HG03571 (cell line): Measurements from ENCODE around the gene MDP1.
"Not testable (repeated sequence)": the region's sequence is repeated elsewhere in the genome, so short reads cannot be mapped to it uniquely, and the experiment has no call there.

Source experiments
- ATAC-seq: cut with Tn5 transposase; IDR thresholded peaks from one replicate; pipeline ENCODE4 v1.9.1; 2021; ENCODE audit not compliant: unreplicated experiment

The MDP1 gene

DNA sequence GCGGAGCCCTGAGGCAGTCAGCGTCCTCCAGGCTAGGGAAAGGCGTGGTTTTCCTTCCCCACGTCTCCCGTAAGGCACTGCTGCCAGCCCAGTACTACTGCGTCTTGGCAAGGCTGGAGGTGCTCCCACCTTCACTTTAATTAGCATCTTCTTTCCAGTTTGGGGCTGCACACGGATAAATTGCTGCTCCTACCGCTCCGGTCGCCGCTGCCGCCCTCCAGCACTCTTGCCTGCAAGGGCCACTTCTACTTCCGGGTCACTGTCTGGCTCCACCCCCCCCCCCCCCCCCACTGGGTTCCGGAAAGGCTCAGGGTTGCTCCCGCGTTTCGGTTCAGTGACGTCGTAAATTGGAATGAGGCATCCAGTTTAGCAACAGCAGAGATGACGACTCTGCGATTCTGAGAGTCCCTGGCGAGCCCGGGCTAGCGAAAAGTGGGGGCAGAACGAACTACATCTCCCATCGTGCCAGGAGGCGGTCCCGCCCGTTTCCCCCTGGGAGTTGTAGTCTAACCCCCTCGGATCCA lies 16.3 kb upstream of the MDP1 start, which contains the start of gene NEDD8:
Gene NEDD8, minus strand, starts transcription at position 247 of the 524 bp plus-strand sequence. Its CDS starts 100 bp downstream, at position 147.
- peak; percentile 57 for ATAC-seq

DNA sequence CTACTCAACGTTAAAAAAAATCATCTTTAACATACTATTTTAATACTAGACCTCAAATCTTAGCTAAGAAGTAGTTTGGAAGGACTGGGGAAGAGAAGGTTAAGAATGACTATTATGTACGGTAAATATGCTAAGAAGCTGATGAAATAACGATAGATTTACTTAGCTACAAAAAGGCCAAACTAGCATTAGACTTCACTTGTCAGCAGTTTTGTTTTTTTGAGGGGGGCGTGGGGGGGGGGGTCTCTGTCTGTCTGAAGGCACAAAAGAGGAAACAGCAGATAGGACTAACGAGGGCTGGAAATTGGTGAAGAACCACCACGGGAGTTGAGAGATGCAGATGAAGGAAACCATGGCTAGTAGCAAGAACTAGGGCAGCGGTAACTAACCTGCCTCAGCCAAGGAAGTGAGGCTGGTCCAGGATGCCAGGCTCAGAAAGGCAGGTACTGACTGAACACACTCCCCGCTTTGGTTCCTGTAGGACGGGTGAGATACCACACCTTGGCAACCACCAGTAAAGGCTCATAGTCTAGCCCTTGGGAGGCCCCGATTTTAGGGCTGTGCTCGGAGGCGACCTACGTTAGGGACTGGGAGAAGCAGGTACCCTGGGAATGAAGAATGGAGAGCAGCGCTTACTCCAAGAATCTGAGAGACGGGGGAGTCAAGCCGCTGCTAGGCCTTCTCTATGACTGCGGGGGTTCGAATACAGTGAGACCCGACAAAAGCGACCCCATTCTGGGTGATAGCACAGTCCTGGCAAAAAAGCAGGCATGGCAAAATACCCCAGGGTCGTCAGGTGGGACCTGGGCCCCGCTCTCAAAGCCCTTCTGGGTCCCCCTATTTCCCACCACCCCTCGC lies 15.6 kb upstream of the MDP1 start:
- no peak for ATAC-seq

DNA sequence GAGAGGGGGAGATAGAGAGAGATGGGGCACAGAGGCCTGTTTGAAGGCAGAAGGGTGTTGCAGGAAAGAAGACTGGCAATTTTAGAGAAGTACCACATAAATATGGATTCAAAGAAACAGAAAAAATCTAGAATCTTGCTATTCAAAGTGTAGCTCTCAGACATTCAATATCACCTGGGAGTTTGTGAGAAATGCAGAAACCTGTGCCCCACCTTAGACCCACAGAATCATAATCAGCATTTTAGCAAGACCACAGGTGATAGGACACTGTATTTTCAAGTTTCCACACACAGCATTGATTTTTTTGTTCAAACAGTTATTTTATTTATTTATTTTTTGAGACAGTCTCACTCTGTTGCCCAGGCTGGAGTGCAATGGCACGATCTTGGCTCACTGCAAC lies 13.0 kb upstream of the MDP1 start:
- no peak for ATAC-seq

DNA sequence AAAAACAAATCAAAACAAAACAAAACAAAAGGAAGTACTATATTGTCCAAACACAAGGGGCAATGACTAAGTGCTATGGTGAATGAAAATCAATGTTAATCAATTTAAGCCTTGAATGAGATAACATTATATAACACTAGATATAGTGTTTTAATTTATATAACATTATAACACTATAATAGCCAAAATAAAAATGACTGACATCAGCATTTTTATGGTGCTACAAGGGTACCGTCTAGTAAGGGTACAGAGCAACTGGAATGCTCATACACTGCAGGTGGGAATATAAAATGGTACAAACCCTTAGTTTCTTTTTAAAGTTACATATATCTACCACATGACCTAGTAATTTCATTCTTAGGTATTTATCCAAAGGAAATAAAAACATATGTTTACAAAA lies 10.6 kb upstream of the MDP1 start:
- ATAC-seq, result no peak

DNA sequence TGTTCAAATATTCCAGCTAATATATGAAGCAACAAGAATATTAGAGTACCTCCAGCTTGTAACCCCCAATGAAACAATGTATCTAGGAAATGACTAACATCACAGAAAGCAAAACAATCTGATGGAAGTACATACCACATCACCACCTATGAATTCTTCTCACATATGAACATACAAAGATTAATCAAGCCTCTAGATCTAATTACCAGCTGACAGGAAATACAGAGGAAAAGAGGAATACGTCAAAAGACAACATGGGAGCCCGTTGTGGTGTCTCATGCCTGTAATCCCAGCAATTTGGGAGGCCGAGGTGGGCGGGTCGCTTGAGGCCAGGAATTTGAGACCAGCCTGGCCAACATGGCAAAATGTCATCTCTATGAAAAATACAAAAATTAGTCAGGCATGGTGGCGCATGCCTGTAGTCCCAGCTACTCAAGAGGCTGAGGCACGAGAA lies 8.8 kb upstream of the MDP1 start:
- ATAC-seq, result no peak

DNA sequence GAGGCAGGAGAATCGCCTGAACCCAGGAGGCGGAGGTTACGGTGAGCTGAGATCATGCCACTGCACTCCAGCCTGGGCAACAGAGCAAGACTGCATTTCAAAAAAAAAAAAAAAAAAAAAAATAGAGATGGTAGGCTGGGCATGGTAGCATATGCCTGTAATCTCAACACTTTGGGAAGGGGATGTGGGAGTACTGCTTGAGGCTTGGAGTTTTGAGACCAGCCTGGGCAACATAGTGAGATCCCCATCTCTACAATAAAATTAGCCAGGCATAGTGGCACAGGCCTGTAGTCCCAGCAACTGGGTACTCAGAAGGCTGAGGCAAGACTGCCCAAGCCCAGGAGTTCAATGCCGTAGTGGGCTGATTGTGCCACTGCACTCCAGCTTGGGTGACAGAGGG lies 7.1 kb upstream of the MDP1 start:
- not testable (repeated sequence) for ATAC-seq

DNA sequence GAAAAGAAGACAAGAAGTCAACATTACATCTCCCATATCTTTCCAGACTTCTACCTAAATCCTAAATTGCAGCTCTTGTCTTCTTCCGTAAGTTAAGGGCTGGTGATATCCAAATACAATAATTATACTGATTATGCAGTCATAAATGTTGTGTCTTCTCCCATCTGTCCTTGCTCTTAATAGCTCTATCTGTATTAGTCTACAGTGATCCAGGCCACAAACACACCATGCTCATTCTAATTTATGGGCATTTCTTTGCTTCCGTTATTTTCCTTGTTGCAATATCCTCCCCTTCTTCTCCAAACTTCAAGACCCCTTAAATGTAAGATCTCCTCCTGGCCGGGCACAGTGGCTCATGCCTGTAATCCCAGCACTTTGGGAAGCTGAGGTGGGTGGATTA lies 3.7 kb upstream of the MDP1 start:
- no peak for ATAC-seq

GRCh38 chr14:24219080-24219479 lies 3.2 kb upstream of the MDP1 start:
- ATAC-seq, result no peak

DNA sequence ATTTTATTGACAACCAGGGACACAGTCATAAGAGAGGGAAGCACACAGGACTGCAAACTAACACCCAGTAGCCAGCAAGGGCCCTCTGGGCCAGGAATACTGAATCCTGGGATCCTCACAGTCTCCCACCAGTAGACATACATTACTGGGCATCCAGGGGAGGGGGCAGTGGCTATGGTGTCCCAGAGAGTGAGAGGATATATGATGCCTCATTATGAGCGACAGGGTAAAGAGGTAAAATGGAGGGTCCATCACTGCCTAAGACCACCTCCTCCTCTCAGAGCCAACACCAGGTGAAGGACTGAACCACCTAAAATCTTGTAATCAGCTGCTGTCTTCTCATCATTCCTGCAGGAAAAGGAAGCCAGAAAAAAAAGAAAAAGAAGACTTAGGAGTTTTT lies 1.0 kb upstream of the MDP1 start:
- not testable (repeated sequence) for ATAC-seq

DNA sequence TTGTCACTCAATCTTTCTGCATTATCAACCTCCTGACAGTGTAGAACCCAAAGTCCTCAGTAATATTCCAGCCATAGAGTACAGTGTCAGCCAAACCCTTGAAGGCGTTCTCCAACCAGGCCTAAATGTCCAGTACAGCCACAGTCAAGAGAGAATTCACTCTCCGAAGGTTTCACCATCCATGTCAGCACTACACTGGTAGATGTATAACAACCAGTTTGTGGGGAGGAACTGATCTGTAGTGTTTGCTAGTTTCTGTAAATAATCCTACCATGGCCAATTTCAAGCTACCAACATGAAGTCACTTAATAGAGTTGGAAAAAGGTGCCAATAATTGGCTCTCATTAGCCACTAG lies 456 bp upstream of the MDP1 start:
- ATAC-seq, result no peak

DNA sequence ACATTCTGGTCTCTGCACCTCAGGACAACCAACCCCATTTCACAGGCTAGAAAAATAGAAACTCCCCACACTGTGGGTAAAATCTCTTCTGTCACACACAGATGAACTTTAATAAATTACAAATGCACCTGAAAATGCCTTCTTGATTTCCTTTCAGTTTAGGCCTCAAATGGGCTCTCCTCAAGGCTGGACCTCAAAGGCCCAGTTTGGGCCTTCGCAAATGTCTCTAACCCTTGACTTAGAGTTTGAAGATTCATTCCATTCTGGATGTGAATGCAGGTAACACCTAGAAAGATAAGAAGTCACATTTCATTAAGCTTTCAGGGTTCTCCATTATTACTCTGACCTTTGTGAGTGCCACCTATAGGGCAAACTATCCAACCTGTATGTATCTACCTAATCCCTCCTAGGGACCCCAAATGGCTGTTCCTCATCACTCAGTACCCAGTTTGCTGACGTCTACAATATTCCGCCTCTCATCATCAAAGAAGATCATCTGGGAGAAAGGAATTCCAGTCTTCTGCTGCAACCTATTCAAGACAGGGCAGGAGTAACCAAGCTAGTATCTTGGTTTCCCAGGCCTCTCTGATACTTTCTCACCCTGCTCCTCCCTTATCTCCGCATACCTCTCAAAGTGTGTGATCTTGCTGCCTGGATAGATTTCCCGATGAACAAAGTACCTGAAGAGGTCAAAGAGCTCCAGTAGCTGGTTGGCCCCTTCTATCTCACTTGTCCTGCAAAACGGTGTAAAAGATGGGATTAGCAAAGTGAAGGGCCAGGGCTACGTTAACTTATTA lies 1.8 kb downstream of the MDP1 start:
- ATAC-seq, result no peak

GRCh38 chr14:24212924-24213865 lies 2.7 kb downstream of the MDP1 start, which contains the start of gene CHMP4A:
TSS of gene CHMP4A (minus strand) at chr14:24213488. CDS start at chr14:24213439, 49 bp downstream.
- ATAC-seq, result peak; percentile 73

DNA sequence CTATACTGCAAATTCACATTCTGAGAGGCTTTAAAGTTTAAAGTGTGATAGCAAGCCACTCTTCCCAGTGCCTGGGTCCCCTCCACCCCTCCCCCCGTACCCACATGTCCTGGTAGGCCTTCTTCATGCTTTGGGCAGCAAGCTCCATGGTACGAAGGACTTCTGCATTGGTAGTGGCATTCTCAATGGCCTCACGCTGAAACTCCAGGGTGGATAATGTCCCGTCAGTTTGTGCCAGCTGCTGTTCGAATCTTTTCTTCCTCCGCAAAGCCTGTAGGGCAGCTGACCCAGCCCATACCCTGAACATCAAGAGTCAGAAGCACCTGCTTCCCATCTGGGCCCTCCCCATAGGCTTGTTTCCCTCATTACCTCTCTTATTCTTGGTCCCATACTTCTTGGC lies 4.6 kb downstream of the MDP1 start:
- ATAC-seq, result no peak

- no peak for ATAC-seq
These were observed 8.2 kb downstream of the MDP1 start for GRCh38 chr14:24207625-24208024.

DNA sequence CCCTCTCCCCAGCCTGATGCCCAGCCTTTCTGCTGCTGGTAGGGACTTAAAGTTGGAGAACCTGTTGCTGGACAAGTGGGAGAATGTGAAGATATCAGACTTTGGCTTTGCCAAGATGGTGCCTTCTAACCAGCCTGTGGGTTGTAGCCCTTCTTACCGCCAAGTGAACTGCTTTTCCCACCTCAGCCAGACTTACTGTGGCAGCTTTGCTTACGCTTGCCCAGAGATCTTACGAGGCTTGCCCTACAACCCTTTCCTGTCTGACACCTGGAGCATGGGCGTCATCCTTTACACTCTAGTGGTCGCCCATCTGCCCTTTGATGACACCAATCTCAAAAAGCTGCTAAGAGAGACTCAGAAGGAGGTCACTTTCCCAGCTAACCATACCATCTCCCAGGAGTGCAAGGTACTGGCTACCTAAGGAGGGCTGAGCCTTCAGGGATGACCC lies 8.7 kb downstream of the MDP1 start:
- no peak for ATAC-seq

GRCh38 chr14:24206260-24207103 lies 9.4 kb downstream of the MDP1 start:
- no peak for ATAC-seq

GRCh38 chr14:24204163-24205146 lies 11.4 kb downstream of the MDP1 start:
- ATAC-seq, result no peak

DNA sequence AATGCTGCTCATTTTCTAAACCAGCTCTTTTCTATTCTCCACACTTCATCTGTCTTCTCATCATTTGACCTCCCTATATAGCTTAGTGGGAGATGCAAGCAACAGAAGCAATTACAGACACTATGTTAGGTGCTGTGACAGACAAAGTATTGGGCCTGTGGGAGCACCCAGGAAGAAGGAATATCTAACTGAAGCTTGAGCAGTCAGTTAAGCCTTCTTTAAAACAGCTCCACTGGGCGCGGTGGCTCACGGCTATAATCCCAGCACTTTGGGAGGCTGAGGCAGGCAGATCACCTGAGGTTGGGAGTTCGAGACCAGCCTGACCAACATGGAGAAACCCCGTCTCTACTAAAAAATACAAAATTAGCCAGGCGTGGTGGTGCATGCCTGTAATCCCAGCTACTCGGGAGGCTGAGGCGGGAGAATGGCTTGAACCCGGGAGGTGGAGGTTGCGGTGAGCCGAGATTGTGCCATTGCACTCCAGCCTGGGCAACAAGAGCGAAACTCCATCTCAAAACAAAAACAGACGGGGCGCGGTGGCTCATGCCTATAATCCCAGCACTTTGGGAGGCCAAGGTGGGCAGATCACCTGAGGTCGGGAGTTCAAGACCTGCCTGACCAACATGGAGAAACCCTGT lies 12.5 kb downstream of the MDP1 start:
- ATAC-seq, result not testable (repeated sequence)
